HG03060 (cell line): Measurements from ENCODE around the gene DAZAP2.
"Not testable (repeated sequence)": the region's sequence is repeated elsewhere in the genome, so short reads cannot be mapped to it uniquely, and the experiment has no call there.

Experiments
- ATAC-seq: cut with Tn5 transposase; IDR thresholded peaks from one replicate; pipeline ENCODE4 v1.9.1; 2021; ENCODE audit warnings: low read depth, moderate number of reproducible peaks; ENCODE audit not compliant: unreplicated experiment

Gene DAZAP2

DNA sequence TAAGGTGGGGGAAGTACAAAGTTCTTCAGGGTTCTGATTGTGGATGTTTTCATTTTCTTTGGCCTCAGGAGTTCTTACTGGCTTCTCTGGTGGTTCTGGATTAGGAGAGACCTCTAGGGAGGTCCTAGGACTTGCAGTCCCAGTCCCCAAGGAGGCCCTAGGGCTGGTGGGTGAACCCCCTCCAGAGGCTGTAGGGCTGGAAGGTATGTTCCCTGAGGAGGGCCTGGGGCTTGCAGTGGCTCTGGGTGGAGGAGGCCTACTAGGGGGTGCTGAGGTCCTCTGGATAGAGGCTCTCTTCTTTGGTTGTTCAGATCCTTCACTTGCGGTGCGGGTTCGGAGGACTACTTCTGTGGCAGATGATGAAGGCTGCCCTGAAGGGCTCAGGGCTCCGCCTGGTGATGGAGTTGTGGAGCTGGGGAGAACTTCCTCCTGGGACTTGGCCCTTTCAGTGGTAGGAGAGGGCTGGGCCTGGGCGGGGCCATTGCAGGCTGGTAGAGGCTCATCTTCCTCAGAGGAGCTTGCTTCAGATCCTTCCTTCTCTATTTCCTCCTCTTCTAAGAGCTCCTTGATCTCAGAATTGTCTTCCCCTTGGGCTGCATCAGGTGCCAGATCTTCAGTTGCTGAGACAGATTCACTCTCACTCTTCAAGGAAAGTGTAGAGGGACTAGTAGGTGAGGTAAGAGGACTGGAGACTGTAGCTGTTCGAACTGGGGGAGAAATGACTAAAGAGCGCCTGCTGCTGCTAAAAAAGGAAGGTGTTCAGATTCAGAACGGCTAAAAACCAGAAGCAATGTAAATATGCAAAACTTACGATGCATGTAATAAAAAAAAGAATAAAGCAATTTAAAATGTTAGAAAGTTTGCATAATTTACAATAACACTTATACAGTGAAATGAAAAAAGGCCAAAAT is 53.2 kb downstream of the DAZAP2 start:
- not testable (repeated sequence) for ATAC-seq
